PFSK-1 (cell line): Measurements from ENCODE around the gene COPB1.

ENCODE experiments used
- FOXP2 ChIP-seq: optimal IDR thresholded peaks from 2 replicates; pipeline ENCODE3; 2011; ENCODE audit warnings: borderline replicate concordance, control low read depth, inconsistent platforms; ENCODE audit not compliant: insufficient read depth; ENCODE audit errors: extremely low read length, extremely low read depth
- POLR2AphosphoS5 ChIP-seq: IDR thresholded peaks from 2 replicates; pipeline ENCODE4 v1.6.1; 2012; ENCODE audit warnings: low read depth, mild to moderate bottlenecking, control low read depth, low read length, moderate library complexity
- TAF1 ChIP-seq: IDR thresholded peaks from 2 replicates; pipeline ENCODE4 v1.6.1; 2012; ENCODE audit warnings: low read length, control low read depth, borderline replicate concordance; ENCODE audit not compliant: insufficient read depth

DNA sequence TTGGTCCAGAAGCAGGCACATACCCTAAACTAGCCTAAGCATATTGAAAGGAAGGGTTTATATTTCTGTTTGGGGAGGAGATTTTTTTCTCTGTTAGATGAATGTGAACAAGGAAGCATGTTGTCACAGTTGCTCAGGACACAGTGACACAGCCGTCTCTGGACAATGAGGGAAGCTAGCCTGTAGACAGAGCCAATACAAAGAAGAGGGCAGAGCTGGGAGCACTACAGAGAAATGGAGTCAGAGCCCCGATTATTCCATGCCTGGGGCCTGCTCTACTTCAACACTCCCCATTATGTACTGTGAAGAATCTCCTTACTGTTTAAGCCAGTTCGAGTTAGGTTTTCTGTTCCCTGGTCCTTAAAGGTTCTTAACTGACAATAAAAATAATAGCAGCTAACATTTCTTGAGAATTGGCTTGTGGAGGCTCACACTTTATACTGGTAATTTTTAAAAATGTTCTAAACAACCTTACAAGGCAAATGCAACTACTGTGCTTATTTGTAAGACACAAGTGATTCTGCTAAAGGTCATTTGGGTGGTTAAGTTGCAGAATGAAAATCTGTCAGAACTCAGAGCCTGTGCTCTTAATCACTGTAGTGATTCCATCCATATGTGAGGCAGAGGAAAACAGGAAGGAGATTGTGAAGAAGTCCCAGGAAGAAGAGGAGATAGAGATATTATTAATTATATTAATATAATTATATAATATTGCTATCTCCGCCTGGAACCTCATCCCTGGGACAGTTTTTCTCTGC is 81.8 kb downstream of the COPB1 start:
- TF ChIP-seq POLR2AphosphoS5: no peak
- no peak for TF ChIP-seq TAF1
- no peak for TF ChIP-seq FOXP2
